Upper lobe of left lung (tissue), 6 donors: ENCODE measurements around the gene PDLIM1. TPM values are rescaled to one million over a fixed set of nuclear protein-coding genes. Genes with fewer than 3 reads are reported as not detected.

ENCODE experiments used
- ATAC-seq, 2 donors: fragments of 200-7000 bp; cut with Tn5 transposase; one replicate each; pipeline ENCODE4 v1.9.1; 2022; ENCODE audit warnings: mild to moderate bottlenecking in 2 of 2, moderate library complexity in 2 of 2; ENCODE audit not compliant: low FRiP score in 2 of 2
- DNase-seq, 2 donors: peaks; one replicate each; pipeline ENCODE4 v3.0.0-alpha.2; 2019 to 2020
- H3K27ac ChIP-seq, 4 donors: fragments of 200-600 bp; sonication (generic); one replicate each; pipeline ENCODE4 v1.5.1; 2016 to 2019
- H3K27me3 ChIP-seq, 4 donors: fragments of 200-600 bp; sonication (generic); one replicate each; pipeline ENCODE4 v1.5.1; 2017 to 2019
- H3K36me3 ChIP-seq, 4 donors: fragments of 200-600 bp; sonication (generic); one replicate each; pipeline ENCODE4 v1.5.1; 2016 to 2019
- H3K4me1 ChIP-seq, 4 donors: fragments of 200-600 bp; sonication (generic); one replicate each; pipeline ENCODE4 v1.5.1; 2018 to 2019
- H3K4me3 ChIP-seq, 4 donors: fragments of 200-600 bp; sonication (generic); one replicate each; pipeline ENCODE4 v1.5.1; 2017 to 2019; ENCODE audit warnings: mild to moderate bottlenecking in 2 of 4, moderate library complexity in 1 of 4
- H3K9me3 ChIP-seq, 4 donors: fragments of 200-600 bp; sonication (generic); one replicate each; pipeline ENCODE4 v1.5.1; 2018 to 2019
- CTCF ChIP-seq, 6 experiments: fragments of 450-650 bp in 4 of 6; fragments of 200-600 bp in 2 of 6; sonication (generic) in 2 of 6; IDR thresholded peaks; one replicate each; pipeline ENCODE4 v1.5.1; 2016 to 2019; ENCODE audit warnings: antibody characterized with exemption in 6 of 6
- EP300 ChIP-seq, 4 donors: sonication (generic); formaldehyde crosslinking; IDR thresholded peaks; one replicate each; pipeline ENCODE4 v1.5.1; 2017; ENCODE audit warnings: antibody characterized with exemption in 4 of 4, control low read depth in 2 of 4
- POLR2A ChIP-seq, 4 donors: fragments of 450-650 bp; IDR thresholded peaks; one replicate each; pipeline ENCODE4 v1.5.1; 2016 to 2017; ENCODE audit warnings: antibody characterized with exemption in 4 of 4, mild to moderate bottlenecking in 2 of 4
- POLR2AphosphoS5 ChIP-seq, 2 donors: sonication (generic); formaldehyde crosslinking; IDR thresholded peaks; one replicate each; pipeline ENCODE4 v1.5.1; 2017; ENCODE audit warnings: antibody characterized with exemption in 2 of 2
- WGBS, 2 donors: methylation state at CpG; one replicate each; pipeline ENCODE4 v1.1.5; 2017 to 2018; 5-methylcytosine and 5-hydroxymethylcytosine counted together
- total RNA-seq, 6 donors: library from RNA; depleted of rRNA in 4 of 6; stranded (reverse); fragments of >200 nt in 4 of 6; gene quantifications; one replicate each; pipeline versions ENCODE4 v1.1.0 to v1.2.1, GENCODE V29; 2016 to 2021
- donor health status: DM: no; HTN: no; CAD: no; lungs with moderate emphysema.
- donor health status: DM: no; HTN: yes; CAD: no; lungs with severe emphysema.

Gene PDLIM1
- total RNA-seq, 6 donors from 2014 or later, result 78.6 to 239 (median 178) TPM

- H3K27ac ChIP-seq, result peak overlapping the region in 1 of 4 donors; percentile 23
- H3K9me3 ChIP-seq, result no peaks in the 10 kb centered on the region
- TF ChIP-seq EP300 (IDR thresholded peaks at IDR 0.05), result no peak
- H3K27me3 ChIP-seq, result no peaks in the 10 kb centered on the region
- DNase-seq (no peak), ATAC-seq (no peak)
- H3K36me3 ChIP-seq, result peaks cover 0 to 56% (median 12%) of the 10 kb centered on the region in 4 donors
- WGBS, 2 donors, result 52 to 70% methylated on average over 2 of the region's 2 CpGs
- no peak overlapping the region for H3K4me3 ChIP-seq
- H3K4me1 ChIP-seq, result peaks cover 4 to 23% (median 15%) of the 10 kb centered on the region in 4 donors
Observed at GRCh38 chr10:95253007-95253406, 37.8 kb downstream of the PDLIM1 start.

GRCh38 chr10:95250856-95251255 is 39.9 kb downstream of the PDLIM1 start:
- Histone ChIP-seq H3K27me3 (no peaks in the 10 kb centered on the region), H3K9me3 (no peaks in the 10 kb centered on the region), H3K27ac (no peak overlapping the region), H3K36me3 (peaks cover 0 to 55% (median 14%) of the 10 kb centered on the region in 4 donors), H3K4me1 (peaks cover 12 to 40% (median 31%) of the 10 kb centered on the region in 4 donors), H3K4me3 (no peak overlapping the region)
- DNase-seq, result no peak
- no peak for ATAC-seq
- WGBS, 2 donors, result 80 to 91% methylated on average over 4 of the region's 4 CpGs
- TF ChIP-seq CTCF (IDR thresholded peaks at IDR 0.05), result no peak
- no peak for TF ChIP-seq EP300 (IDR thresholded peaks at IDR 0.05)
- TF ChIP-seq POLR2A (IDR thresholded peaks at IDR 0.05), result no peak
- TF ChIP-seq POLR2AphosphoS5 (IDR thresholded peaks at IDR 0.05), result no peak

GRCh38 chr10:95249467-95249866 is 41.3 kb downstream of the PDLIM1 start:
- TF ChIP-seq POLR2AphosphoS5 (IDR thresholded peaks at IDR 0.05), result no peak
- no peak for TF ChIP-seq EP300 (IDR thresholded peaks at IDR 0.05)
- TF ChIP-seq POLR2A (IDR thresholded peaks at IDR 0.05), result no peak
- no peak for TF ChIP-seq CTCF (IDR thresholded peaks at IDR 0.05)
- Histone ChIP-seq H3K36me3 (peaks cover 0 to 69% (median 28%) of the 10 kb centered on the region in 4 donors), H3K4me1 (peaks cover 12 to 40% (median 29%) of the 10 kb centered on the region in 4 donors), H3K27ac (peak overlapping the region in 3 of 4 donors; percentile 33 to 82 (median 80)), H3K4me3 (no peak overlapping the region), H3K27me3 (no peaks in the 10 kb centered on the region), H3K9me3 (no peaks in the 10 kb centered on the region)
- DNase-seq (no peak), ATAC-seq (no peak)
- 74 to 81% methylated on average over 3 of the region's 3 CpGs for WGBS, 2 donors

- Histone ChIP-seq H3K27ac (peak overlapping the region in 3 of 4 donors; percentile 33 to 82 (median 80)), H3K27me3 (no peaks in the 10 kb centered on the region), H3K9me3 (no peaks in the 10 kb centered on the region), H3K4me3 (no peak overlapping the region), H3K4me1 (peaks cover 12 to 40% (median 28%) of the 10 kb centered on the region in 4 donors), H3K36me3 (peaks cover 0 to 74% (median 32%) of the 10 kb centered on the region in 4 donors)
- DNase-seq (no peak), ATAC-seq (peak in 1 of 2 donors; percentile 38)
- TF ChIP-seq POLR2AphosphoS5 (IDR thresholded peaks at IDR 0.05), result no peak
- no peak for TF ChIP-seq POLR2A (IDR thresholded peaks at IDR 0.05)
- no peak for TF ChIP-seq CTCF (IDR thresholded peaks at IDR 0.05)
- no peak for TF ChIP-seq EP300 (IDR thresholded peaks at IDR 0.05)
- WGBS, 2 donors, result 73 to 100% methylated on average over 1 to 3 of the region's 3 CpGs
Observed at GRCh38 chr10:95248989-95249388, 41.8 kb downstream of the PDLIM1 start.

- H3K4me3 ChIP-seq, result no peak overlapping the region
- H3K4me1 ChIP-seq, result peaks cover 12 to 36% (median 28%) of the 10 kb centered on the region in 4 donors
- no peaks in the 10 kb centered on the region for H3K27me3 ChIP-seq
- no peak for DNase-seq
- TF ChIP-seq POLR2AphosphoS5 (IDR thresholded peaks at IDR 0.05), result peak in 1 of 2 donors; percentile 8
- no peak for TF ChIP-seq EP300 (IDR thresholded peaks at IDR 0.05)
- no peak for TF ChIP-seq CTCF (IDR thresholded peaks at IDR 0.05)
- H3K27ac ChIP-seq, result peak overlapping the region; percentile 55 to 82 (median 72)
- WGBS, 2 donors, result 89 to 94% methylated on average over 7 of the region's 7 CpGs
- no peaks in the 10 kb centered on the region for H3K9me3 ChIP-seq
- H3K36me3 ChIP-seq, result peaks cover 0 to 84% (median 35%) of the 10 kb centered on the region in 4 donors
- peak in 1 of 2 donors; percentile 2 for ATAC-seq
Observed at GRCh38 chr10:95247881-95248583, 42.8 kb downstream of the PDLIM1 start.
